HepG2 (cell line): Measurements from ENCODE around the gene FSTL1.

ENCODE experiments used
- CEBPZ ChIP-seq: IDR thresholded peaks from 2 replicates; pipeline ENCODE4 v1.6.1; 2012; ENCODE audit warnings: low read length, improper control_type of control experiment
- CTCF ChIP-seq: sonication (generic); formaldehyde crosslinking; IDR thresholded peaks from 2 replicates; pipeline ENCODE4 v1.5.0; 2020; ENCODE audit warnings: mild to moderate bottlenecking, missing genetic modification reagents, moderate library complexity
- ELF1 ChIP-seq: sonication (generic); formaldehyde crosslinking; IDR thresholded peaks from 2 replicates; pipeline ENCODE4 v1.4.0; 2020; ENCODE audit warnings: missing genetic modification reagents
- EZH2 ChIP-seq: conservative IDR thresholded peaks from 2 replicates; pipeline ENCODE4 v1.6.1; 2012; ENCODE audit warnings: mild to moderate bottlenecking, low read depth, low read length, moderate library complexity
- HNRNPH1 ChIP-seq: fragments of 200-400 bp; formaldehyde crosslinking; optimal IDR thresholded peaks from 2 replicates; pipeline ENCODE3; 2017; ENCODE audit warnings: mild to moderate bottlenecking, low read depth, low read length
- JUND ChIP-seq: sonication (generic); formaldehyde crosslinking; IDR thresholded peaks from 2 replicates; pipeline ENCODE4 v1.8.0; 2022; ENCODE audit warnings: mild to moderate bottlenecking, missing genetic modification reagents
- MAFK ChIP-seq, 2 experiments: IDR thresholded peaks in 1 of 2; conservative IDR thresholded peaks in 1 of 2; 2 replicates each; pipeline ENCODE4 v1.6.1; 2011; ENCODE audit warnings: improper control_type of control experiment in 2 of 2, low read length in 2 of 2
- PCBP2 ChIP-seq: fragments of 200-400 bp; formaldehyde crosslinking; optimal IDR thresholded peaks from 2 replicates; pipeline ENCODE3; 2018; ENCODE audit warnings: low read length, low read depth; ENCODE audit not compliant: poor library complexity, severe bottlenecking
- SIN3A ChIP-seq: IDR thresholded peaks from 2 replicates; pipeline ENCODE4 v1.6.1; 2011; ENCODE audit warnings: low read depth, mild to moderate bottlenecking, control low read depth, low read length, borderline replicate concordance
- STAT6 ChIP-seq: sonication (generic); formaldehyde crosslinking; IDR thresholded peaks from 2 replicates; pipeline ENCODE4 v1.4.0; 2020; ENCODE audit warnings: missing genetic modification reagents, mild to moderate bottlenecking, borderline replicate concordance
- THAP8 ChIP-seq: sonication (generic); formaldehyde crosslinking; IDR thresholded peaks from 2 replicates; pipeline ENCODE4 v1.5.1; 2020; ENCODE audit warnings: missing genetic modification reagents, mild to moderate bottlenecking, borderline replicate concordance
- YY1 ChIP-seq: IDR thresholded peaks from 2 replicates; pipeline ENCODE4 v1.6.1; 2011; ENCODE audit warnings: low read length, low read depth, moderate library complexity, mild to moderate bottlenecking; ENCODE audit not compliant: insufficient read depth, insufficient replicate concordance
- ZNF446 ChIP-seq: sonication (generic); formaldehyde crosslinking; IDR thresholded peaks from 2 replicates; pipeline ENCODE4 v1.5.0; 2020; ENCODE audit warnings: mild to moderate bottlenecking, missing genetic modification reagents
- ZNF451 ChIP-seq: sonication (generic); formaldehyde crosslinking; IDR thresholded peaks from 2 replicates; pipeline ENCODE4 v1.5.0; 2020; ENCODE audit warnings: mild to moderate bottlenecking, missing genetic modification reagents

- TF ChIP-seq CEBPZ (no peak), PCBP2 (no peak), ZNF451 (CRISPR knock-in tag) (no peak), MAFK (conservative IDR thresholded peaks at IDR 0.05 in 1 of 2, IDR thresholded peaks at IDR 0.05 in 1 of 2; ENCODE audit: low read length in 2 of 2) (no peak), EZH2 (no peak), ELF1 (no peak), YY1 (no peak), ZNF446 (no peak), HNRNPH1 (no peak), JUND (CRISPR knock-in tag) (no peak), THAP8 (CRISPR knock-in tag) (no peak), CTCF (no peak), STAT6 (CRISPR knock-in tag) (no peak), SIN3A (no peak)
These were observed 106.4 kb downstream of the FSTL1 start for GRCh38 chr3:120344349-120344748.
